Retinal pigment epithelial cell (primary cell): ENCODE results near the gene PLEKHN1.
"Not testable (repeated sequence)": the region's sequence is repeated elsewhere in the genome, so short reads cannot be mapped to it uniquely, and the experiment has no call there.

ENCODE experiments used
- DNase-seq: peaks from one replicate; pipeline ENCODE4 v3.0.0-alpha.2; 2010; ENCODE audit warnings: low read depth
- H3K4me3 ChIP-seq: 2 replicates; pipeline ENCODE4 v1.5.1; 2011; ENCODE audit warnings: mild to moderate bottlenecking, low read length, control low read depth, moderate library complexity
- TF ChIP-seq, protein P1 (sequence below): conservative IDR thresholded peaks from 2 replicates; pipeline ENCODE4 v1.5.1; 2011; ENCODE audit warnings: low read depth, low read length, control low read depth, inconsistent platforms

Gene PLEKHN1

DNA sequence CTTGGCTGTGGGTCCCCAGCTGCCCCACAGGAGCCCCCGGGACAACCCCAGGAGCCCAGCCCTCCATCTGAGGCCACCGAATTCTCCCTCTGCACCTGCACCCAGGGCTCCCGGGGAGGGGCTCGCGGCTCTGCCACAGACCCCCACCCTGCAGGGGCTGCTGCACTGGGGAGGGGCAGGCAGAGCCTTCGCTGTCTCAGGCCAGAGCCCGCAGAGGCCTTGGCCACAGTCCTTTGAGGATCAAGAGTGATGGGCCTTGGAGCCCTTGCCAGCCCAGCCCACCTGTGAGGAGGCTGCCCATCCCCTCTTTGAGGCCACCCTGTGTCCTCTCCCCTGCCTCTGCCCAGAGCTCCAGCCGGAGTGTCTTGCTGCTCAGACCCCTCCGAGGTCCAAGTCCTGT lies 9.1 kb downstream of the PLEKHN1 start:
- DNase-seq: no peak
- TF ChIP-seq, protein P1, sequence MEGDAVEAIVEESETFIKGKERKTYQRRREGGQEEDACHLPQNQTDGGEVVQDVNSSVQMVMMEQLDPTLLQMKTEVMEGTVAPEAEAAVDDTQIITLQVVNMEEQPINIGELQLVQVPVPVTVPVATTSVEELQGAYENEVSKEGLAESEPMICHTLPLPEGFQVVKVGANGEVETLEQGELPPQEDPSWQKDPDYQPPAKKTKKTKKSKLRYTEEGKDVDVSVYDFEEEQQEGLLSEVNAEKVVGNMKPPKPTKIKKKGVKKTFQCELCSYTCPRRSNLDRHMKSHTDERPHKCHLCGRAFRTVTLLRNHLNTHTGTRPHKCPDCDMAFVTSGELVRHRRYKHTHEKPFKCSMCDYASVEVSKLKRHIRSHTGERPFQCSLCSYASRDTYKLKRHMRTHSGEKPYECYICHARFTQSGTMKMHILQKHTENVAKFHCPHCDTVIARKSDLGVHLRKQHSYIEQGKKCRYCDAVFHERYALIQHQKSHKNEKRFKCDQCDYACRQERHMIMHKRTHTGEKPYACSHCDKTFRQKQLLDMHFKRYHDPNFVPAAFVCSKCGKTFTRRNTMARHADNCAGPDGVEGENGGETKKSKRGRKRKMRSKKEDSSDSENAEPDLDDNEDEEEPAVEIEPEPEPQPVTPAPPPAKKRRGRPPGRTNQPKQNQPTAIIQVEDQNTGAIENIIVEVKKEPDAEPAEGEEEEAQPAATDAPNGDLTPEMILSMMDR: no peak
- no peak overlapping the region for H3K4me3 ChIP-seq

DNA sequence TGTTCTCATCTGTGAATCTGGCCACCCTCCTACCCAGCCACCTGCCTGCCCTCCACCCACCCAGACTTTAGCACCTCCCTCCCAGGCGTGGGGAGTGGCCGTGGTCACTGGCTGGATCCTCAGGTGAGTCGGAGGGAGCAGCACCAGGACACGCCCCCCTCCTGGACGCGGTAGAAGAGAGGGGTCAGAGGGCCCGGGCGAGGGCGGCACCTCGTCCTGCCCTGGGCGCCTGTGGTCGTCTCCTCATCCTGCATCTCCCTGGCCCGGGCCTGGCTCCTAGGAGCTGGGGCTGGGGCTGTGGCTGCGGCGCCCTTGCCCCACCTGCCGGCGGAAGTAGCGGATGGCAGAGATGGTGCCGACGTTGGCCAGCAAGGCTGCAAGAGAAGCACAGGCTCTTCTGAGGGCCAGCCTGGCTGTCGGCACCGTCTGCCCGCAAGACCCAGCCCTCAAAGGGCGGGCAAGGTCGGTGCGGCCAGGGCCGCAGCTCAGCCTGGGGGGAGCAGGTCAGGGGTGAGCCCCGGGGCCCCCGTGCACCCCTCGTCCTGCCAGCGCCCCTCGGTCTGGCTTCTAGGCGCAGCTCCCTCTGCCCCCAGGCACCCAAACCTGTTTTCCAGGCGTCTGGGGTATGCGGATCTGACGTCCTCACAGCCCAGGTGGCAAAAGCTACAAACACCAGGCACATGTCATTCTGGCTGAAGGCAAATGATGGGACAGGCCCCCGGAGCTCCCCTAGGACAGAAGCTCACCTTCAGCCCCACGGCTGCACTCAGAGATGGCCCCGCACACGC lies 9.8 kb downstream of the PLEKHN1 start:
- TF ChIP-seq, protein P1: peak; percentile 68
- no peak for DNase-seq
- peak overlapping the region; percentile 24 for H3K4me3 ChIP-seq

DNA sequence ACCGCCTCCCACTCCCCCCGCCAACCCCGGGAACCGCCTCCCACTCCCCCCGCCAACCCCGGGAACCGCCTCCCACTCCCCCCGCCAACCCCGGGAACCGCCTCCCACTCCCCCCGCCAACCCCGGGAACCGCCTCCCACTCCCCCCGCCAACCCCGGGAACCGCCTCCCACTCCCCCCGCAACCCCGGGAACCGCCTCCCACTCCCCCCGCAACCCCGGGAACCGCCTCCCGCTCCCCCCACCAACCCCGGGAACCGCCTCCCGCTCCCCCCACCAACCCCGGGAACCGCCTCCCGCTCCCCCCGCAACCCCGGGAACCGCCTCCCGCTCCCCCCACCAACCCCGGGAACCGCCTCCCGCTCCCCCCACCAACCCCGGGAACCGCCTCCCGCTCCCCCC lies 10.5 kb downstream of the PLEKHN1 start:
- not testable (repeated sequence) for H3K4me3 ChIP-seq, DNase-seq

DNA sequence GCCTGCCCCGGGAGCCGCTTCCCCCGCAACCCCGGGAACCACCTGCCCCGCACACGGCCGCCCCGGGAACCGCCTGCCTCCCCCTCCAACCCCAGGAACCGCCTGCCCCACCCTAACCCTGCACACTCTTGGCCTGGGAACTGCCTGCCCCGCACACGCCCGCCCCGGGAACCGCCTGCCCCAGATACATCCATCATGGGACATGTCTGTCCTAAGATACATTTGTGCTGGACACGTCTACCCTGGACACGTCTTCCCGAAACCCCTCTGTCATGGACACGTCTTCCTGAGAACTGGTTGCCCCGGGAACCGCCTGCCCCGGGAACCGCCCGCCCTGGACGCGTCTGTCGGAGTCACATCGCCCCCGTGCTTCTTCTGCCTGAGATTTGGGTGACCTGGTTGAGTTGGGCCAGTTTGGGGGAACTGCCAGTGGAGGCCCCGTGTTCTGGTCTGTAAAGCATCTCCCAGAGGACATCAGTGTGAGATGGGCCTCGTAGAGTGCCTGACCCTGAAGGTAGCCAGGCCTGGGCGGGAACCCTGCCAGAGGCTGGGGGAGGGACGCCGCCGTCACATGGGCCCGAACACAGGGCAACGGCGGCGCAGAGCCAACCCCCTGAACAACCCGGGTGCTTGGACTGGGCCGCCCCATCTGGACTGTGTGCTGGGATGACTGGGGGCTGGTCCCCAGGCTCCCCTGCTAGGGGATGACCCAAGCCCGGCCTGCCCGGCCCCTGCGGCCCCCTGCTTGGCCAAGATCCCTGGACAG lies 12.0 kb downstream of the PLEKHN1 start:
- H3K4me3 ChIP-seq: no peak overlapping the region
- no peak for DNase-seq
- TF ChIP-seq, protein P1: no peak

DNA sequence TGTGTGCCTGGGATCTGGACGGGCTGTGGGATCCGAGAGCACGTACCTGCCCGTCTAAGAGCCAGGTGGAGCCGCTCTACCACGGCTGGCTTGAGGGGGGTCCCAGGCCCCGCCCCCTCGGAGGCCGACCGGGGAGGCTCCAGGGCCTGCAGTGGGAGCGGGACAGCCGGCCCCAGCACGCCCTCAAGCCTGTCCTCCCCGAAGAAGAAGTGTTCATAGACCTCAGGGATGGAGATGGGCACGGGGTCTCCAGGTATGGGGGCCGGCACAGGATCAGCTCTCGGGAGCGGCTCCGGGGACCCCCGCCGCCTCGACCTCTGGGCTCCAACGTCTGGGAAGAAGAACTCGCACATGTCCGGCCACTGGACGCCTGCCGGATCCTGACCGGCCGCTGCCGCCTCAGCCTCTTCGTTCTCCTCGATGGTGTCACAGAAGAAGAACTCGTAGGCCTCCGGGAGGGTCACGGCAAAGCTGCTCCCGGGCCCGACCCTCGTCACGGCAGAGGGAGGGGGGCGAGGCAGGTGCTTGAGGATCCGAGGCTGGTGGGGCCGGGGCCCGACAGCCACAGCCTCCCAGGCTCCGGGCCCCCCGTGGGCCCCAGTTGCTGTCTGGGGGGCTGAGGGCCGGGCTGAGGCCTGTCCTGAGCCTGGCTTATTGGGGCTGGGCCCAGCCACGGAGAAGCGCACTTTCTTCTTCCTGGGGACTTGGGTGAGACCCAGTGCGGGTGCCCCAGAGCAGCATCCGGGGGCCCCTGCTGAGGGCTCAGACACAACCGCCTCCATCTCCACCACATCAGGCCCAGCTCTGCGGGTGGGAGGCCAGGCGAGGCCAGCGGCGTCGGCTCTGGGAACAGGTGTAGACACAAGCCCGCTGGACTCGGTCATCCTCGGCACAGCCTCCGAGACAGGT lies 12.8 kb downstream of the PLEKHN1 start:
- no peak overlapping the region for H3K4me3 ChIP-seq
- TF ChIP-seq, protein P1: no peak
- DNase-seq: no peak

DNA sequence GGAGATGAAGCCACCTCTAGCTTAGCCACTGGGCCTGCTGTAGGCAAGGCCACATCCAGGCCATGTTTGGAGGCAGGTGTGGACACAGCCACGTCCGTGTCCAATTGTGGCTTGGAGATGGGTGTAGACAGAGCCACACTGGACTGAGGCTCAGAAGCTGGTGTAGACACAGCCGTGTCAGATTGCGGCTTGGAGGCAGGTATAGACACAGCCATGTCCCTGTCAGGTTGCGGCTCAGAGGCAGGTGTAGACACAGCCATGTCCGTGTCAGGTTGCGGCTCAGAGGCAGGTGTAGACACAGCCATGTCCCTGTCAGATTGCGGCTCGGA lies 13.4 kb downstream of the PLEKHN1 start:
- DNase-seq: no peak
- TF ChIP-seq, protein P1: no peak
- no peak overlapping the region for H3K4me3 ChIP-seq

DNA sequence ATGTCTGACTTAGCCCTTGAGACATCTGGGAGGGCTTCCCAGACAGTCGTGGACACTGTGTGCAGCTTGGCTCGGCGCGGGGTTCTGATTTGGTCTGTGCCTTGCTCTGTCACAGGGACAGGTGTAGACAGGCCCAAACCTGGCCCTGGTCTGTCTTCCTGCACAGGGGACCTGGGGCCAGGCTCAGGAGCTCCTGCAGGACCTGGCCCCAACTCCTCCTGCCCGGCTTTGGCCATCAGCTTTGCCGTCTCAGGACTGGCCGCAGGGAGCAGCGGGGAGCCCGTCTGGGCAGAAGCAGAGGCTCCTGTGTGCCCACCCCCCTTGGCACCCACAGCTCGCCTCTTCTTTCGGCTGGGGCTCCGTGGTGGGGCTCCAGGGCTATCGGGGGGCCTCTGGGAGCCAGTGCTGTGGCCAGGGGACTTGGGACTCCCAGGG lies 13.9 kb downstream of the PLEKHN1 start:
- DNase-seq: no peak
- no peak overlapping the region for H3K4me3 ChIP-seq
- TF ChIP-seq, protein P1: no peak
